IPS-18c (cell line): ENCODE measurements around the gene ZNF276.

ENCODE experiments used
- H3K4me3 ChIP-seq: 2 replicates; pipeline ENCODE4 v1.7.0; 2013; ENCODE audit warnings: low read depth, mild to moderate bottlenecking, low read length, moderate library complexity; ENCODE audit not compliant: insufficient read depth
- H3K9me3 ChIP-seq: one replicate; pipeline ENCODE4 v1.6.1; 2013; ENCODE audit warnings: mild to moderate bottlenecking, low read length, moderate library complexity; ENCODE audit not compliant: control insufficient read depth, insufficient read depth

ZNF276 gene

GRCh38 chr16:89723279-89724250 is 2.2 kb downstream of the ZNF276 start:
- H3K4me3 ChIP-seq, result peak overlapping the region; percentile 74; the same call in 1 of the 2 replicates
- no peaks in the 10 kb centered on the region for H3K9me3 ChIP-seq

GRCh38 chr16:89727406-89728120 is 6.2 kb downstream of the ZNF276 start:
- Histone ChIP-seq H3K4me3 (no peak overlapping the region), H3K9me3 (no peaks in the 10 kb centered on the region)

GRCh38 chr16:89729293-89729692 is 8.0 kb downstream of the ZNF276 start:
- no peak overlapping the region for H3K4me3 ChIP-seq
- H3K9me3 ChIP-seq, result no peaks in the 10 kb centered on the region

GRCh38 chr16:89729863-89730593 is 8.7 kb downstream of the ZNF276 start:
- Histone ChIP-seq H3K9me3 (no peaks in the 10 kb centered on the region), H3K4me3 (no peak overlapping the region)

- Histone ChIP-seq H3K9me3 (no peaks in the 10 kb centered on the region), H3K4me3 (no peak overlapping the region)
These were observed 9.4 kb downstream of the ZNF276 start for GRCh38 chr16:89730610-89731234.

- Histone ChIP-seq H3K9me3 (no peaks in the 10 kb centered on the region), H3K4me3 (no peak overlapping the region)
These were observed 11.0 kb downstream of the ZNF276 start for GRCh38 chr16:89732142-89732917.

GRCh38 chr16:89732918-89733242 is 11.5 kb downstream of the ZNF276 start:
- Histone ChIP-seq H3K9me3 (no peaks in the 10 kb centered on the region), H3K4me3 (no peak overlapping the region)

GRCh38 chr16:89733322-89733721 is 12.0 kb downstream of the ZNF276 start:
- Histone ChIP-seq H3K9me3 (no peaks in the 10 kb centered on the region), H3K4me3 (no peak overlapping the region)

- Histone ChIP-seq H3K4me3 (no peak overlapping the region), H3K9me3 (no peaks in the 10 kb centered on the region)
These were observed 12.5 kb downstream of the ZNF276 start for GRCh38 chr16:89733792-89734191.

GRCh38 chr16:89736554-89736953 is 15.2 kb downstream of the ZNF276 start:
- Histone ChIP-seq H3K4me3 (no peak overlapping the region), H3K9me3 (no peaks in the 10 kb centered on the region)

GRCh38 chr16:89737341-89738071 is 16.2 kb downstream of the ZNF276 start:
- Histone ChIP-seq H3K9me3 (no peaks in the 10 kb centered on the region), H3K4me3 (no peak overlapping the region)

GRCh38 chr16:89738072-89738377 is 16.7 kb downstream of the ZNF276 start:
- Histone ChIP-seq H3K4me3 (no peak overlapping the region), H3K9me3 (no peaks in the 10 kb centered on the region)

GRCh38 chr16:89738538-89739317 is 17.4 kb downstream of the ZNF276 start:
- Histone ChIP-seq H3K4me3 (no peak overlapping the region), H3K9me3 (no peaks in the 10 kb centered on the region)

- H3K9me3 ChIP-seq, result no peaks in the 10 kb centered on the region
- H3K4me3 ChIP-seq, result no peak overlapping the region
These were observed 18.0 kb downstream of the ZNF276 start for GRCh38 chr16:89739383-89739782.

- H3K4me3 ChIP-seq, result no peak overlapping the region
- H3K9me3 ChIP-seq, result no peaks in the 10 kb centered on the region
These were observed 20.1 kb downstream of the ZNF276 start for GRCh38 chr16:89741342-89742014.
